ENCODE data around the gene ZBTB7C.

DNA sequence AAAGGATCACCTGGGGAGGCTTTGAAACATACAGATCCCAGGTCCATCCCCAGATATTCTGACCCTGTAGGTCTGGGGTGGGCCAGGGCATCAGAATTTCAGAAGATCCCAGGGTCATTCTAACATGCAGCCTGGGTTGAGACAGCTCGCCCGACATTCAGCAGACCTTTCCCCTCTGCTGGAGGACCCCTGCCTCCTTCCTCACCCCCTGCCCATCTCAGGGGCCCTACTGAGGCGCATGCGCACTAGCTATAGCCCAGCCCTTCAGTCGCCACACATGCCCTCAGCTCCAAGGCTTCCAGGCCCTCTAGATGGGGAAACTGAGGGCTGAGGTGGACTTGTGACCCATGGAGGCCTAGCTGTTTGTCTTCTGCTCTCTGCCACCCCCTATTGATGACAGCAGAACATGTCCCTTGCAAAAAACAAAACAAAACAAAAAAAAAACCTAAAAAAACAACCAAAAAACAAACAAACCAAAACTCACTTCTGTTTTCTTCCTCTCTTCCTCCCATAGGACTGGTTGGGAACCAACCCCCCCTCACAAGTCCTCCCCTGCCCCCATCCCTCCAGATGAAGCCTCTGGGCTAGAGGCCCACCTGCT is 91.3 kb downstream of the ZBTB7C start:
- TF ChIP-seq POLR2AphosphoS5 (IDR thresholded peaks at IDR 0.05) (no peak), POLR2A (IDR thresholded peaks at IDR 0.05) (no peak), EP300 (IDR thresholded peaks at IDR 0.05) (no peak)
- TF ChIP-seq, protein P1, sequence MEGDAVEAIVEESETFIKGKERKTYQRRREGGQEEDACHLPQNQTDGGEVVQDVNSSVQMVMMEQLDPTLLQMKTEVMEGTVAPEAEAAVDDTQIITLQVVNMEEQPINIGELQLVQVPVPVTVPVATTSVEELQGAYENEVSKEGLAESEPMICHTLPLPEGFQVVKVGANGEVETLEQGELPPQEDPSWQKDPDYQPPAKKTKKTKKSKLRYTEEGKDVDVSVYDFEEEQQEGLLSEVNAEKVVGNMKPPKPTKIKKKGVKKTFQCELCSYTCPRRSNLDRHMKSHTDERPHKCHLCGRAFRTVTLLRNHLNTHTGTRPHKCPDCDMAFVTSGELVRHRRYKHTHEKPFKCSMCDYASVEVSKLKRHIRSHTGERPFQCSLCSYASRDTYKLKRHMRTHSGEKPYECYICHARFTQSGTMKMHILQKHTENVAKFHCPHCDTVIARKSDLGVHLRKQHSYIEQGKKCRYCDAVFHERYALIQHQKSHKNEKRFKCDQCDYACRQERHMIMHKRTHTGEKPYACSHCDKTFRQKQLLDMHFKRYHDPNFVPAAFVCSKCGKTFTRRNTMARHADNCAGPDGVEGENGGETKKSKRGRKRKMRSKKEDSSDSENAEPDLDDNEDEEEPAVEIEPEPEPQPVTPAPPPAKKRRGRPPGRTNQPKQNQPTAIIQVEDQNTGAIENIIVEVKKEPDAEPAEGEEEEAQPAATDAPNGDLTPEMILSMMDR (IDR thresholded peaks at IDR 0.05), result peak in 1 of 6 experiments; percentile 7
